NOMO-1 treated with dmso at 0.1 percent for 144 hours (cell line): ENCODE results near the gene DDX55.
A peak's percentile ranks its signal among the peaks of the same experiment; 100 is the strongest.

ENCODE experiments used
- DNase-seq: peaks from one replicate; lab custom pipeline; 2025; ENCODE audit not compliant: unreplicated experiment; lab: John Stamatoyannopoulos, UW

DDX55 gene

GRCh38 chr12:123614110-123614509 is 12.2 kb downstream of the DDX55 start:
- DNase-seq, result no peak

GRCh38 chr12:123614531-123614930 is 12.6 kb downstream of the DDX55 start:
- no peak for DNase-seq

- DNase-seq, result no peak
Measured at GRCh38 chr12:123617144-123617543, 15.2 kb downstream of the DDX55 start.

GRCh38 chr12:123617580-123617979 is 15.7 kb downstream of the DDX55 start:
- no peak for DNase-seq

GRCh38 chr12:123621101-123621500 is 19.2 kb downstream of the DDX55 start:
- no peak for DNase-seq

GRCh38 chr12:123621619-123622530 is 20.0 kb downstream of the DDX55 start:
- no peak for DNase-seq

GRCh38 chr12:123633379-123634141 is 31.7 kb downstream of the DDX55 start, which contains the start of the genes EIF2B1 and GTF2H3:
Gene EIF2B1, minus strand, starts transcription at chr12:123633686. Its CDS starts 129 bp downstream, at chr12:123633557.
Gene GTF2H3, plus strand, starts transcription at chr12:123633829. Its CDS starts 31 bp downstream, at chr12:123633860.
- peak; percentile 99 for DNase-seq

- no peak for DNase-seq
Measured at GRCh38 chr12:123634142-123634561, 32.3 kb downstream of the DDX55 start.

- no peak for DNase-seq
Measured at GRCh38 chr12:123643911-123644310, 42.0 kb downstream of the DDX55 start.

GRCh38 chr12:123645380-123645779 is 43.5 kb downstream of the DDX55 start:
- DNase-seq, result no peak

GRCh38 chr12:123645878-123646277 is 44.0 kb downstream of the DDX55 start:
- no peak for DNase-seq

GRCh38 chr12:123648401-123648800 is 46.5 kb downstream of the DDX55 start:
- DNase-seq, result no peak

GRCh38 chr12:123654129-123654701 is 52.3 kb downstream of the DDX55 start:
- DNase-seq, result no peak

- DNase-seq, result no peak
Measured at GRCh38 chr12:123655420-123655819, 53.5 kb downstream of the DDX55 start.

- no peak for DNase-seq
Measured at GRCh38 chr12:123656392-123656791, 54.5 kb downstream of the DDX55 start.

GRCh38 chr12:123657211-123657610 is 55.3 kb downstream of the DDX55 start:
- DNase-seq, result no peak

GRCh38 chr12:123659996-123660727 is 58.3 kb downstream of the DDX55 start:
- no peak for DNase-seq

- no peak for DNase-seq
Measured at GRCh38 chr12:123667771-123668170, 65.9 kb downstream of the DDX55 start.
